GM23338 (cell line): ENCODE results near the gene CYP3A5. TPM values are rescaled to one million over a fixed set of nuclear protein-coding genes. Genes with fewer than 3 reads are reported as not detected.

Source experiments
- CREB1 ChIP-seq: fragments of 250-450 bp; sonication (Bioruptor Pico); IDR thresholded peaks from 2 replicates; pipeline ENCODE4 v1.5.0; 2020; ENCODE audit warnings: low read depth, mild to moderate bottlenecking, moderate library complexity
- CTCF ChIP-seq, 2 experiments: fragments of 200-600 bp in 1 of 2; sonication (generic) in 1 of 2; conservative IDR thresholded peaks; 2 replicates each; pipeline versions ENCODE4 v1.5.1 to v1.6.1; 2016 to 2017; ENCODE audit warnings: antibody characterized with exemption in 2 of 2, low read depth in 2 of 2, mild to moderate bottlenecking in 2 of 2, moderate library complexity in 1 of 2
- ETS1 ChIP-seq: IDR thresholded peaks from 2 replicates; pipeline ENCODE4 v1.6.1; 2016; ENCODE audit warnings: antibody characterized with exemption
- EZH2 ChIP-seq: fragments of 200-600 bp; sonication (generic); IDR thresholded peaks from one replicate; pipeline ENCODE4 v1.8.0; 2017; ENCODE audit warnings: antibody characterized with exemption, mild to moderate bottlenecking, low read depth; ENCODE audit not compliant: unreplicated experiment
- JUNB ChIP-seq: IDR thresholded peaks from one replicate; pipeline ENCODE4 v1.6.1; 2016; ENCODE audit warnings: antibody characterized with exemption; ENCODE audit not compliant: unreplicated experiment
- NANOG ChIP-seq: IDR thresholded peaks from 2 replicates; pipeline ENCODE4 v1.6.1; 2016; ENCODE audit warnings: antibody characterized with exemption, borderline replicate concordance
- ZNF114 ChIP-seq: fragments of 250-450 bp; sonication (Bioruptor Pico); IDR thresholded peaks from 2 replicates; pipeline ENCODE4 v1.5.0; 2020; ENCODE audit warnings: mild to moderate bottlenecking, moderate library complexity
- ZNF462 ChIP-seq: fragments of 250-450 bp; sonication (Bioruptor Pico); IDR thresholded peaks from 2 replicates; pipeline ENCODE4 v1.5.0; 2020; ENCODE audit warnings: mild to moderate bottlenecking, moderate library complexity
- polyA plus RNA-seq: library from polyadenylated mRNA; unstranded; fragments of >200 nt; fragmentation: Nextera tagmentation; extraction: Ambion mirVana; gene quantifications from 2 replicates; pipeline ENCODE4 v1.2.1, GENCODE V29; 2016
- total RNA-seq: library from RNA; depleted of rRNA; stranded (reverse); fragments of >200 nt; shearing (Covaris generic); gene quantifications from 2 replicates; pipeline ENCODE4 v1.2.3, GENCODE V29; 2014

The CYP3A5 gene
- total and polyA plus RNA-seq, 2 experiments from 2014 or later = 1.2 TPM; not detected in 1

GRCh38 chr7:99621271-99621670 is 58.5 kb downstream of the CYP3A5 start (continued):
- no peak for TF ChIP-seq ZNF462 (CRISPR knock-in tag)
- no peak for TF ChIP-seq EZH2
- no peak for TF ChIP-seq ZNF114 (CRISPR knock-in tag)
- TF ChIP-seq CTCF (conservative IDR thresholded peaks at IDR 0.05; ENCODE audit: low read depth in 2 of 2) = no peak
- TF ChIP-seq ETS1 = no peak
- TF ChIP-seq CREB1 (CRISPR knock-in tag) = no peak
- TF ChIP-seq NANOG = no peak
- no peak for TF ChIP-seq JUNB
